Measurements from ENCODE around the gene GEN1.

The GEN1 gene

DNA sequence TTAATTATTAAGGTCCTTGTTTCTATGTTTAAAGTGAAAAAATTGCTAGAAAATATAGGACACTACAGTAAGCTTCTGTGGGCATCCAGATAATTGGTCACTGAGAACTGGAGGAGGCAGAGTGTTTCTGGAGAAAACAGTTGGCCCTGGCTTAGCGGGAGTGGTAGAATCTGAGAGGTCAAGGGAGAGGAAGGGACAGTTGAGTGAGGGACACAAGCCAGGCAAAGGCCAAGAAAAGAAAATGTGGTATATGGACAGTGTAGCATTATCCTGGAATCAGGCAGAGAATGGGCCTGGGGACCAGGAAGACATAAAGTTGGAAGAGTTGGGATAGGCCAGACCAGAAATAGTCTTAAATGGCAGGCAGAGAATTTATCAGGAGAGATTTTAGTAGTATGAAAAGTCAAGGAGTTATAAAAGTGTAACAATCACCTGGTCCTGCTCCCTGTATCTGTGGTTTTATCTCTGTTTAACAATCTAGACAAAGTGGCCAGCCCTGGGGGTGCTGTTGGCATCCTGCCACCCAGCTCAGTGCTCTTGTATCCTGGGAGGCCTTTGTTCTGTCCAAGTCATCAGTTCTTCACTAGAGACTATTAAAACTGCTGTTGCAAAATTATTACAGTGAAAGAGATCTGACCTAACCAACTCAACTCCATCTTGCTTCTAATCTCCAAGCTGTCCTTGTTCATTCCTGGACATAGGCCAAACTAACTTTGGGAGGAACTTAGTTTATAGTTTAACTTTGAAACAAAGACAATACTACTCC, 46.9 kb downstream of the GEN1 start:
- Histone ChIP-seq H3K4me1 (peaks cover 19% of the 10 kb centered on the region), H3K4me3 (ENCODE audit: low read depth, low read length) (no peak overlapping the region)
- TF ChIP-seq, protein P1, sequence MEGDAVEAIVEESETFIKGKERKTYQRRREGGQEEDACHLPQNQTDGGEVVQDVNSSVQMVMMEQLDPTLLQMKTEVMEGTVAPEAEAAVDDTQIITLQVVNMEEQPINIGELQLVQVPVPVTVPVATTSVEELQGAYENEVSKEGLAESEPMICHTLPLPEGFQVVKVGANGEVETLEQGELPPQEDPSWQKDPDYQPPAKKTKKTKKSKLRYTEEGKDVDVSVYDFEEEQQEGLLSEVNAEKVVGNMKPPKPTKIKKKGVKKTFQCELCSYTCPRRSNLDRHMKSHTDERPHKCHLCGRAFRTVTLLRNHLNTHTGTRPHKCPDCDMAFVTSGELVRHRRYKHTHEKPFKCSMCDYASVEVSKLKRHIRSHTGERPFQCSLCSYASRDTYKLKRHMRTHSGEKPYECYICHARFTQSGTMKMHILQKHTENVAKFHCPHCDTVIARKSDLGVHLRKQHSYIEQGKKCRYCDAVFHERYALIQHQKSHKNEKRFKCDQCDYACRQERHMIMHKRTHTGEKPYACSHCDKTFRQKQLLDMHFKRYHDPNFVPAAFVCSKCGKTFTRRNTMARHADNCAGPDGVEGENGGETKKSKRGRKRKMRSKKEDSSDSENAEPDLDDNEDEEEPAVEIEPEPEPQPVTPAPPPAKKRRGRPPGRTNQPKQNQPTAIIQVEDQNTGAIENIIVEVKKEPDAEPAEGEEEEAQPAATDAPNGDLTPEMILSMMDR (IDR thresholded peaks at IDR 0.05; ENCODE audit: low read depth, low read length): no peak

DNA sequence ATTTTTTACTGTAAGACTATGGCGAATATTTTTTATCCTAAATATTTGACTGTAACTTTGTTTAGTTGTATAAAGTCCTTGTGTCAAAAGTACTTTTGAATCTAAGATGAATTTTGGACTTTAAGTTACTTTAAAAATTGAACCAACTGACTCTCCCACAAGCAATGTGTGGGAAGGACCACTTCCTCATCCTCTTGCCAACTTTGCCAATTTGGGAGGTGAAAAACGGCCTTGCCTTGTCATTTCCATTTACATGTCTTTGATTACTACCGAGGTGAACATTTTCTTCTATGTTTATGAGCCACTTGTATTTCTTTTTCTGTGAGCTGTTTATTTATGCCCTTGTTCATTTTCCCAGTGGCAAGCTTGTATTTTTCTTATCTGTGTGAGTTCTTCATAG, 49.6 kb downstream of the GEN1 start:
- DNase-seq: no peak
- Histone ChIP-seq H3K27me3 (no peaks in the 10 kb centered on the region), H3K36me3 (no peaks in the 10 kb centered on the region), H3K4me1 (peaks cover 19% of the 10 kb centered on the region), H3K4me3 (ENCODE audit: low read depth, low read length) (no peak overlapping the region), H3K9me3 (no peaks in the 10 kb centered on the region)
- TF ChIP-seq, protein P1 (IDR thresholded peaks at IDR 0.05; ENCODE audit: low read depth, low read length): no peak

More for the DNA sequence above, 46.9 kb downstream of the GEN1 start:
- no peaks in the 10 kb centered on the region for H3K9me3 ChIP-seq
- H3K27me3 ChIP-seq: no peaks in the 10 kb centered on the region
- H3K36me3 ChIP-seq: no peaks in the 10 kb centered on the region
- DNase-seq: no peak

DNA sequence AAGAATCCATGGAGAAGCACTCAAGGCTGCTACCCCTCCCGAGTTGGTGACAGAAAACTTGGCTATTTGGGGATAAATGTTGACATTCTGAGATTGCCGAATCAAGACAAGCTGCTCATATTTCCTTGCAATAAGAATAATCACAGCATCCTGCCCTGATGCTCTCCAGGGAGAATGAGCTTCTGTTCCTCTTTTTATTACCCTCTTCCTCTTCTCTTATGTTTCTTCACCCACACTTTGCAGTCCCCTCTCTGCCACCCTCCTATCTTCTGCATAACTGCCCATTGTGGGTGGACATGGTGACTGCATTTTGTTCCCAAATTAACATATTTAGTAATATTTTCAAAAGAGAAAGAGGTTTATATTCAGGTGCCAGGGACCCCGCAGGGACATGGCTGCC, 50.4 kb downstream of the GEN1 start:
- TF ChIP-seq, protein P1 (IDR thresholded peaks at IDR 0.05; ENCODE audit: low read depth, low read length): no peak
- H3K27me3 ChIP-seq: no peaks in the 10 kb centered on the region

DNA sequence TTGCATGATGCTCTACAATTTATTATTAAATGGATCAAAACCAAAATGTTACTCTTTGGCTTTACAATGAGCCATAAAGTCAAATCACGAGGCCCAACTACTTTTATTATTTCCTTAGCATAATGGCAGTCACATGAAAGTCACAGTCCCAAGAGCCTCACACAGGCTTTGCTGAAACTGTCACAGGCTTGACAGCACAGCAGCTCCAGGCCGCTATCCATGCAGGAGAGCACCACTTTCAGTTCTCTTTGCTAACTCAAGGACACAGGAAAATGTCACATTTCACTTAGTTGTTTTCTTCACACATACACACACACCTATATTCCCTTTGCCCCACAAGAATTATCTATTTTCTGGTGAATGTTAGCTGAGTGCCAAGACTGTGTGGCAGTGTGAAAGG, 51.2 kb downstream of the GEN1 start:
- Histone ChIP-seq H3K27me3 (no peaks in the 10 kb centered on the region), H3K36me3 (no peaks in the 10 kb centered on the region), H3K4me3 (ENCODE audit: low read depth, low read length) (no peak overlapping the region), H3K4me1 (peaks cover 13% of the 10 kb centered on the region), H3K9me3 (no peaks in the 10 kb centered on the region)
- TF ChIP-seq, protein P1 (IDR thresholded peaks at IDR 0.05; ENCODE audit: low read depth, low read length): no peak
- no peak for DNase-seq

More for the DNA sequence above, 50.4 kb downstream of the GEN1 start:
- Histone ChIP-seq H3K9me3 (no peaks in the 10 kb centered on the region), H3K36me3 (no peaks in the 10 kb centered on the region), H3K4me3 (ENCODE audit: low read depth, low read length) (no peak overlapping the region), H3K4me1 (peaks cover 19% of the 10 kb centered on the region)
- DNase-seq: no peak

DNA sequence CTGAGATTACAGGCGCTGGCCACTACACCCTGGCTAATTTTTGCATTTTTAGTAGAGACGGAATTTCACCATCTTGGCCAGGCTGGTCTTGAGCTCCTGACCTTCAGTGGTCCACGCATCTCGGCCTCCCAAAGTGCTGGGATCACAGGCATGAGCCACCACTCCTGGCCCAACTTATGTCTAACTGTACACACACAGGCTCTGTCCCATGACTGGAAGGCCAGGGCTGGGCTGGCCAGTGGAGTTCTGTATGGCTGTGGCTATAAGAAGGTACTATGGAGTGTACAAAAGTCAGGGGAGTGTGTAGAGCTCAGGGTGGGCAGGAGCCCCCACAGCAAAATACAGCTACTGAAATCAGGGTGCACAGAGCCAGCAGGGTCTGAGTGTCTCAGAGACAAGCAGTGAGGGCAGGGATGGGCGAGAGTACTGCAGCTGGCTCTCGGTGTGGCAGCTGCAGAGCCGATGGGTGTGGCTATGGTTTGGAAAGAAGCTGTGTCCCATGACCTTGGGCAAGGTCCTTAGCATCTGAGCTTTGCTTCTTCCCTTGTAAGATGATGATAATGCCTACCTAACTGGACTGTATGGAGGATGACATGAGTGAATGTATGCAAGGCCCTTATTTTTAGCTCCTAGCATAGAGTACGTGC, 51.9 kb downstream of the GEN1 start:
- Histone ChIP-seq H3K9me3 (no peaks in the 10 kb centered on the region), H3K36me3 (no peaks in the 10 kb centered on the region), H3K4me3 (ENCODE audit: low read depth, low read length) (no peak overlapping the region), H3K27me3 (no peaks in the 10 kb centered on the region), H3K4me1 (peaks cover 6% of the 10 kb centered on the region)
- DNase-seq: no peak
- TF ChIP-seq, protein P1 (IDR thresholded peaks at IDR 0.05; ENCODE audit: low read depth, low read length): no peak
